ENCODE data around the gene ERO1A. TPM values are rescaled to one million over a fixed set of nuclear protein-coding genes. Genes with fewer than 3 reads are reported as not detected.

Gene ERO1A
- total and polyA plus RNA-seq, 9 of the 15 experiments (the other 6 are each of a cell fraction or from before 2014, with no cell fraction given): 11.0 to 46.2 (median 27.6) TPM

- no peak for TF ChIP-seq ZNF395 (CRISPR knock-in tag; IDR thresholded peaks at IDR 0.05)
Observed at GRCh38 chr14:52596320-52596719, 99.0 kb downstream of the ERO1A start (continued).

- no peaks in the 10 kb centered on the region for H3K9me1 ChIP-seq (ENCODE audit: control insufficient read depth, insufficient read depth, low read length)
- H3K27me3 ChIP-seq (ENCODE audit: control insufficient read depth in 2 of 2, insufficient read depth in 2 of 2, low read length in 2 of 2): no peaks in the 10 kb centered on the region
- FAIRE-seq (no peak), DNase-seq (ENCODE audit: extremely low read depth in 1 of 4, low spot score in 3 of 4) (no peak), ATAC-seq (no peak)
- H3K36me3 ChIP-seq (ENCODE audit: control insufficient read depth, insufficient read depth, low read length): no peaks in the 10 kb centered on the region
- no peak overlapping the region for H2AFZ ChIP-seq (ENCODE audit: low read depth, low read length)
- TF ChIP-seq NFE2 (IDR thresholded peaks at IDR 0.05; ENCODE audit: low read depth) (no peak), RFX1 (IDR thresholded peaks at IDR 0.05) (no peak), HDAC2 (IDR thresholded peaks at IDR 0.05) (no peak), CBFB (CRISPR knock-in tag; IDR thresholded peaks at IDR 0.05) (no peak), ZBTB49 (CRISPR knock-in tag; IDR thresholded peaks at IDR 0.05; ENCODE audit: borderline replicate concordance) (no peak), SIN3B (IDR thresholded peaks at IDR 0.05; ENCODE audit: low read depth) (no peak), ZNF217 (CRISPR knock-in tag; IDR thresholded peaks at IDR 0.05) (no peak), TEAD4 (IDR thresholded peaks at IDR 0.05; ENCODE audit: low read length) (no peak), TEAD4 (CRISPR knock-in tag; IDR thresholded peaks at IDR 0.05; ENCODE audit: borderline replicate concordance) (no peak), THAP12 (CRISPR knock-in tag; IDR thresholded peaks at IDR 0.05) (no peak)
- CTCF ChIA-PET (ENCODE audit: low intra/inter-chr PET ratio): no interaction called here
- H4K20me1 ChIP-seq (replicated peaks; ENCODE audit: control insufficient read depth, insufficient read depth, low read length): no peaks in the 10 kb centered on the region
- H3K27ac ChIP-seq (ENCODE audit: extremely low read depth, low read depth, low read length): no peak overlapping the region
- H3K4me1 ChIP-seq (replicated peaks in 1 of 2; ENCODE audit: control insufficient read depth in 2 of 2, insufficient read depth in 2 of 2, low read length in 2 of 2): no peaks in the 10 kb centered on the region
- BruUV-seq (replicated peaks): no TSS peak
- H3K79me2 ChIP-seq (ENCODE audit: control insufficient read depth, insufficient read depth, low read length): no peaks in the 10 kb centered on the region
- no peak overlapping the region for H3K4me2 ChIP-seq (ENCODE audit: insufficient read depth, low read length)
- WGBS (ENCODE audit: insufficient coverage, low coverage, missing lambda C conversion rate): 0% methylated on average over 1 of the region's 1 CpG
- intact Hi-C loops (cut with micrococcal nuclease): no loop called here
- no peak overlapping the region for H3K4me3 ChIP-seq
- no peaks in the 10 kb centered on the region for H3K9me3 ChIP-seq (replicated peaks; ENCODE audit: control insufficient read depth, insufficient read depth, low read depth, low read length)
- H3K9ac ChIP-seq (ENCODE audit: insufficient read depth in 1 of 2, low read depth in 2 of 2, low read length in 2 of 2): no peak overlapping the region
- in situ Hi-C loops (cut with MboI): no loop called here
- POLR2A ChIA-PET: interaction anchor here (1.1 kb wide), 1 partner anchor 8 kb away, joined by 3 read pairs; no protein-coding TSS in a partner anchor
Observed at GRCh38 chr14:52590318-52590717, 105.0 kb downstream of the ERO1A start.

All from K562 (cell line).